ENCODE measurements around the gene MKRN2OS. TPM values are rescaled to one million over a fixed set of nuclear protein-coding genes. Genes with fewer than 3 reads are reported as not detected.

Gene MKRN2OS
- not detected for total RNA-seq
- not detected for total RNA-seq (2013)

GRCh38 chr3:12545473-12545791 is at the start of gene MKRN2OS:
Gene MKRN2OS, minus strand, starts transcription at chr3:12545499. Its CDS starts 35 bp downstream, at chr3:12545464.
- intact Hi-C loops (cut with micrococcal nuclease): no loop called here
- Histone ChIP-seq H3K27me3 (ENCODE audit: control insufficient read depth, insufficient read depth, low read length) (peaks cover 2% of the 10 kb centered on the region), H3K4me1 (ENCODE audit: control insufficient read depth, insufficient read depth, low read length) (no peaks in the 10 kb centered on the region), H3K9me3 (ENCODE audit: control insufficient read depth, insufficient read depth, low read length) (no peaks in the 10 kb centered on the region), H3K27ac (ENCODE audit: low read length) (no peak within 1 kb of the TSS), H3K36me3 (ENCODE audit: control insufficient read depth, insufficient read depth, low read length) (no peaks in the 10 kb centered on the region), H3K4me3 (ENCODE audit: low read length) (no peak within 1 kb of the TSS)
- Mint-ChIP-seq H3K27ac (no peak within 1 kb of the TSS), H3K36me3 (no peaks in the 10 kb centered on the region), H3K27me3 (ENCODE audit: low read depth in 2 of 2) (peaks cover 6 to 7% of the 10 kb centered on the region in 2 donors), H3K9me3 (no peaks in the 10 kb centered on the region), H3K4me3 (no peak within 1 kb of the TSS), H3K4me1 (no peaks in the 10 kb centered on the region)
- no peak for TF ChIP-seq CTCF (IDR thresholded peaks at IDR 0.05)
- 98% methylated on average over 4 of the region's 4 CpGs for WGBS (ENCODE audit: insufficient coverage)
- DNase-seq (no peak), ATAC-seq (no peak)

GRCh38 chr3:12593473-12593872 is 48.2 kb upstream of the MKRN2OS start:
- Histone ChIP-seq H3K27ac (ENCODE audit: low read length) (no peak overlapping the region), H3K4me3 (ENCODE audit: low read length) (no peak overlapping the region), H3K9me3 (ENCODE audit: control insufficient read depth, insufficient read depth, low read length) (no peaks in the 10 kb centered on the region), H3K36me3 (ENCODE audit: control insufficient read depth, insufficient read depth, low read length) (peaks cover 72% of the 10 kb centered on the region), H3K27me3 (ENCODE audit: control insufficient read depth, insufficient read depth, low read length) (no peaks in the 10 kb centered on the region), H3K4me1 (ENCODE audit: control insufficient read depth, insufficient read depth, low read length) (no peaks in the 10 kb centered on the region)
- Mint-ChIP-seq H3K27ac (peak overlapping the region; percentile 5 to 64), H3K9me3 (no peaks in the 10 kb centered on the region), H3K36me3 (peaks cover 6% of the 10 kb centered on the region), H3K27me3 (ENCODE audit: low read depth in 2 of 2) (no peaks in the 10 kb centered on the region), H3K4me1 (peaks cover 0 to 5% of the 10 kb centered on the region in 2 donors), H3K4me3 (no peak overlapping the region)
- intact Hi-C loops (cut with micrococcal nuclease): no loop called here
- ATAC-seq (no peak), DNase-seq (no peak)
- WGBS (ENCODE audit: insufficient coverage): 95% methylated on average over 3 of the region's 3 CpGs
- no peak for TF ChIP-seq CTCF (IDR thresholded peaks at IDR 0.05)

- H3K4me1 Mint-ChIP-seq: peaks cover 0 to 5% of the 10 kb centered on the region in 2 donors
- no peak for DNase-seq
- no peaks in the 10 kb centered on the region for H3K27me3 ChIP-seq (ENCODE audit: control insufficient read depth, insufficient read depth, low read length)
- peaks cover 6% of the 10 kb centered on the region for H3K36me3 Mint-ChIP-seq
- no peak overlapping the region for H3K4me3 Mint-ChIP-seq
- ATAC-seq: no peak
- H3K9me3 Mint-ChIP-seq: no peaks in the 10 kb centered on the region
- no peak for TF ChIP-seq CTCF (IDR thresholded peaks at IDR 0.05)
- 95% methylated on average over 4 of the region's 4 CpGs for WGBS (ENCODE audit: insufficient coverage)
- H3K4me3 ChIP-seq (ENCODE audit: low read length): no peak overlapping the region
- no peaks in the 10 kb centered on the region for H3K4me1 ChIP-seq (ENCODE audit: control insufficient read depth, insufficient read depth, low read length)
- no peaks in the 10 kb centered on the region for H3K27me3 Mint-ChIP-seq (ENCODE audit: low read depth in 2 of 2)
- peak overlapping the region; percentile 18 to 48 for H3K27ac Mint-ChIP-seq
- no peaks in the 10 kb centered on the region for H3K9me3 ChIP-seq (ENCODE audit: control insufficient read depth, insufficient read depth, low read length)
- intact Hi-C loops (cut with micrococcal nuclease): no loop called here
- H3K36me3 ChIP-seq (ENCODE audit: control insufficient read depth, insufficient read depth, low read length): peaks cover 68% of the 10 kb centered on the region
- no peak overlapping the region for H3K27ac ChIP-seq (ENCODE audit: low read length)
Measured at GRCh38 chr3:12591997-12592715, 46.9 kb upstream of the MKRN2OS start.

- no peaks in the 10 kb centered on the region for H3K27me3 Mint-ChIP-seq (ENCODE audit: low read depth in 2 of 2)
- Histone ChIP-seq H3K9me3 (ENCODE audit: control insufficient read depth, insufficient read depth, low read length) (no peaks in the 10 kb centered on the region), H3K4me1 (ENCODE audit: control insufficient read depth, insufficient read depth, low read length) (no peaks in the 10 kb centered on the region), H3K36me3 (ENCODE audit: control insufficient read depth, insufficient read depth, low read length) (peaks cover 64% of the 10 kb centered on the region), H3K27me3 (ENCODE audit: control insufficient read depth, insufficient read depth, low read length) (no peaks in the 10 kb centered on the region), H3K27ac (ENCODE audit: low read length) (no peak overlapping the region), H3K4me3 (ENCODE audit: low read length) (no peak overlapping the region)
- peak overlapping the region; percentile 18 to 48 for H3K27ac Mint-ChIP-seq
- no peak for ATAC-seq
- intact Hi-C loops (cut with micrococcal nuclease): no loop called here
- 83% methylated on average over 6 of the region's 6 CpGs for WGBS (ENCODE audit: insufficient coverage)
- no peaks in the 10 kb centered on the region for H3K9me3 Mint-ChIP-seq
- H3K4me1 Mint-ChIP-seq: peaks cover 0 to 5% of the 10 kb centered on the region in 2 donors
- TF ChIP-seq CTCF (IDR thresholded peaks at IDR 0.05): no peak
- H3K36me3 Mint-ChIP-seq: peaks cover 6% of the 10 kb centered on the region
- no peak overlapping the region for H3K4me3 Mint-ChIP-seq
- DNase-seq: no peak
Measured at GRCh38 chr3:12591456-12591855, 46.2 kb upstream of the MKRN2OS start.

Data from natural killer cell (primary cell).